Lung (tissue), 12 donors: ENCODE results near the gene SND1. TPM values are rescaled to one million over a fixed set of nuclear protein-coding genes. Genes with fewer than 3 reads are reported as not detected.

ENCODE experiments used
- ATAC-seq: fragments of 200-7000 bp; cut with Tn5 transposase; one replicate; pipeline ENCODE4 v1.9.1; 2020; ENCODE audit warnings: moderate number of reproducible peaks; ENCODE audit not compliant: insufficient read depth, low FRiP score
- DNase-seq, 3 donors: peaks; one replicate each; pipeline ENCODE4 v3.0.0-alpha.2; 2013 to 2017
- H3K27ac ChIP-seq, 2 donors: one replicate each; pipeline ENCODE4 v1.5.1; 2013; ENCODE audit warnings: mild to moderate bottlenecking in 2 of 2, moderate library complexity in 2 of 2, control low read depth in 1 of 2, inconsistent platforms in 1 of 2, low read depth in 1 of 2, low read length in 1 of 2
- H3K27me3 ChIP-seq, 3 donors: one replicate each; pipeline ENCODE4 v1.5.1; 2013; ENCODE audit warnings: low read length in 2 of 3; ENCODE audit not compliant: control insufficient read depth in 3 of 3, insufficient read depth in 3 of 3
- H3K36me3 ChIP-seq, 4 donors: one replicate each; pipeline ENCODE4 v1.5.1; 2013; ENCODE audit warnings: low read length in 4 of 4, mild to moderate bottlenecking in 1 of 4, moderate library complexity in 1 of 4; ENCODE audit not compliant: control insufficient read depth in 4 of 4, insufficient read depth in 4 of 4
- H3K4me1 ChIP-seq, 5 donors: one replicate each; pipeline ENCODE4 v1.5.1; 2013; ENCODE audit warnings: low read length in 5 of 5, mild to moderate bottlenecking in 2 of 5, moderate library complexity in 1 of 5; ENCODE audit not compliant: control insufficient read depth in 5 of 5, insufficient read depth in 5 of 5
- H3K4me3 ChIP-seq: one replicate; pipeline ENCODE4 v1.5.1; 2013; ENCODE audit warnings: mild to moderate bottlenecking, control low read depth, moderate library complexity
- H3K9ac ChIP-seq, 2 donors: one replicate each; pipeline ENCODE4 v1.5.1; 2013; ENCODE audit warnings: low read length in 2 of 2, control low read depth in 1 of 2; ENCODE audit not compliant: insufficient read depth in 1 of 2
- H3K9me3 ChIP-seq, 4 donors: one replicate each; pipeline ENCODE4 v1.5.1; 2013; ENCODE audit warnings: low read length in 3 of 4, mild to moderate bottlenecking in 1 of 4, moderate library complexity in 1 of 4; ENCODE audit not compliant: control insufficient read depth in 4 of 4, insufficient read depth in 3 of 4
- CTCF ChIP-seq: IDR thresholded peaks from 2 replicates; pipeline ENCODE4 v1.5.1; 2012; ENCODE audit warnings: mild to moderate bottlenecking; ENCODE audit errors: control extremely low read depth, extremely low read depth
- WGBS, 2 donors: extraction: QIAGEN DNeasy Blood & Tissue Kit; methylation state at CpG; one replicate each; pipeline ENCODE4 v1.1.7; 2013; 5-methylcytosine and 5-hydroxymethylcytosine counted together
- polyA plus RNA-seq, 2 donors: library from polyadenylated mRNA; stranded (reverse); fragments of 200-250 nt; gene quantifications; one replicate each; pipeline ENCODE4 v1.2.1, GENCODE V29; 2013
- total RNA-seq, 2 donors: library from RNA; depleted of rRNA in 1 of 2; stranded (reverse); fragments of >200 nt in 1 of 2; gene quantifications; one replicate each; pipeline ENCODE4 v1.2.1, GENCODE V29; 2014 to 2021
- donor health status: control.
- donor health status: control.
- donor health status: Bipolar disorder and iron deficiency.
- donor health status: healthy.
- donor health status: DM: yes; HTN: yes; CAD: no.

SND1 gene
- total and polyA plus RNA-seq, 4 donors = 94.5 to 210 (median 137) TPM

- no peak for ATAC-seq
- no peak overlapping the region for H3K27ac ChIP-seq
- H3K4me3 ChIP-seq = no peak overlapping the region
- no peaks in the 10 kb centered on the region for H3K36me3 ChIP-seq
- no peak overlapping the region for H3K9ac ChIP-seq
- 94 to 97% methylated on average over 2 of the region's 2 CpGs for WGBS, 2 donors
- H3K9me3 ChIP-seq = peaks cover 0 to 3% (median 0%) of the 10 kb centered on the region in 4 donors
- H3K4me1 ChIP-seq = peaks cover 0 to 5% (median 0%) of the 10 kb centered on the region in 5 donors
- peaks cover 0 to 19% (median 0%) of the 10 kb centered on the region in 3 donors for H3K27me3 ChIP-seq
- TF ChIP-seq CTCF = no peak
- no peak for DNase-seq
Observed at GRCh38 chr7:128110641-128111364, 458.8 kb downstream of the SND1 start.

- no peak for DNase-seq
- H3K27me3 ChIP-seq = peaks cover 0 to 8% (median 0%) of the 10 kb centered on the region in 3 donors
- H3K4me3 ChIP-seq = no peak overlapping the region
- ATAC-seq = no peak
- no peak for TF ChIP-seq CTCF
- 68% methylated on average over 19 of the region's 19 CpGs for WGBS, 2 donors
- peaks cover 0 to 5% (median 0%) of the 10 kb centered on the region in 5 donors for H3K4me1 ChIP-seq
- H3K36me3 ChIP-seq = no peaks in the 10 kb centered on the region
- H3K27ac ChIP-seq = no peak overlapping the region
- H3K9ac ChIP-seq = no peak overlapping the region
- H3K9me3 ChIP-seq = peaks cover 0 to 3% (median 0%) of the 10 kb centered on the region in 4 donors
Observed at GRCh38 chr7:128112018-128112780, 460.2 kb downstream of the SND1 start.

GRCh38 chr7:128112781-128113221 is 460.8 kb downstream of the SND1 start:
- no peak for TF ChIP-seq CTCF
- peaks cover 0 to 8% (median 0%) of the 10 kb centered on the region in 3 donors for H3K27me3 ChIP-seq
- ATAC-seq = no peak
- H3K4me1 ChIP-seq = peaks cover 0 to 5% (median 0%) of the 10 kb centered on the region in 5 donors
- no peaks in the 10 kb centered on the region for H3K36me3 ChIP-seq
- H3K27ac ChIP-seq = no peak overlapping the region
- H3K9ac ChIP-seq = no peak overlapping the region
- H3K4me3 ChIP-seq = no peak overlapping the region
- DNase-seq = no peak
- H3K9me3 ChIP-seq = peaks cover 0 to 3% (median 0%) of the 10 kb centered on the region in 4 donors
- WGBS, 2 donors = 51 to 55% methylated on average over 4 of the region's 4 CpGs
